Heart right ventricle (tissue), 16 donors: Measurements from ENCODE around the gene FN3KRP. TPM values are rescaled to one million over a fixed set of nuclear protein-coding genes. Genes with fewer than 3 reads are reported as not detected.

Experiments used
- ATAC-seq, 8 donors: fragments of 200-7000 bp; cut with Tn5 transposase; one replicate each; pipeline ENCODE4 v1.9.1; 2020; ENCODE audit warnings: mild to moderate bottlenecking in 8 of 8, moderate library complexity in 8 of 8, moderate number of reproducible peaks in 1 of 8
- DNase-seq, 2 donors: peaks; one replicate each; pipeline ENCODE4 v3.0.0-alpha.2; 2020
- H3K27ac ChIP-seq, 10 donors: fragments of 200-600 bp; sonication (generic) in 2 of 10; one replicate each; pipeline versions ENCODE4 v1.5.0 to v1.8.0; 2020 to 2022; ENCODE audit warnings: mild to moderate bottlenecking in 3 of 10
- H3K27me3 ChIP-seq, 7 donors: fragments of 200-600 bp; one replicate each; pipeline ENCODE4 v1.8.0; 2021 to 2022; ENCODE audit warnings: mild to moderate bottlenecking in 2 of 7
- H3K36me3 ChIP-seq, 9 donors: fragments of 200-600 bp; sonication (generic) in 1 of 9; one replicate each; pipeline versions ENCODE4 v1.5.0 to v1.8.0; 2020 to 2022; ENCODE audit warnings: mild to moderate bottlenecking in 2 of 9
- H3K4me1 ChIP-seq, 9 donors: fragments of 200-600 bp; sonication (generic) in 1 of 9; one replicate each; pipeline versions ENCODE4 v1.5.0 to v1.8.0; 2020 to 2022; ENCODE audit warnings: mild to moderate bottlenecking in 4 of 9
- H3K4me3 ChIP-seq, 10 donors: fragments of 200-600 bp; sonication (generic) in 2 of 10; one replicate each; pipeline versions ENCODE4 v1.5.0 to v1.8.0; 2020 to 2022; ENCODE audit warnings: mild to moderate bottlenecking in 7 of 10, moderate library complexity in 2 of 10
- H3K9me3 ChIP-seq, 11 donors: fragments of 200-600 bp in 10 of 11; sonication (generic) in 2 of 11; one replicate each; pipeline versions ENCODE4 v1.5.0 to v1.8.0; 2013 to 2022; ENCODE audit warnings: mild to moderate bottlenecking in 2 of 11, control low read depth in 1 of 11, moderate library complexity in 1 of 11
- WGBS, 2 donors: extraction: QIAGEN DNeasy Blood & Tissue Kit; methylation state at CpG; one replicate each; pipeline ENCODE4 v1.1.7; 2013; ENCODE audit warnings: inconsistent platforms in 1 of 2; 5-methylcytosine and 5-hydroxymethylcytosine counted together
- intact Hi-C, 10 donors: fragments of 100-400 bp; cut with DNase I; formaldehyde crosslinking; loops; one replicate each; pipeline versions ENCODE4 v1.11.1 to v1.14.2; 2022
- polyA plus RNA-seq, 2 donors: library from polyadenylated mRNA; stranded (reverse); fragments of 200-250 nt; gene quantifications; one replicate each; pipeline ENCODE4 v1.2.3, GENCODE V29; 2013
- total RNA-seq, 10 donors: library from RNA; stranded (reverse); fragmentation: NEBNext Ultra II Directional in 3 of 10; extraction: Animal tissue kit (Norgen Biotek cat#: 25700) in 3 of 10; gene quantifications; one replicate each; pipeline versions ENCODE4 v1.2.1 to v1.2.4, GENCODE V29; 2021 to 2023
- TF ChIP-seq, protein P1 (sequence below), 9 donors: fragments of 200-600 bp; sonication (generic) in 2 of 9; IDR thresholded peaks; one replicate each; pipeline versions ENCODE4 v1.5.0 to v1.8.0; 2021 to 2022; ENCODE audit warnings: antibody characterized with exemption in 9 of 9, mild to moderate bottlenecking in 5 of 9, moderate library complexity in 1 of 9
- donor health status: Arrhythmogenic right ventricular cardiomyopathy.
- donor health status: ischemic (EF 13 %, LVEDD 7.1; RV severe dilation, severe dysfunction).
- donor health status: healthy with polysubstance abuse.
- donor health status: DM: no; HTN: yes; CAD: no.
- donor health status: DM: no; HTN: no; CAD: no.
- donor health status: ischemic (EF 25% LVEDD 6.9; RV normal size, moderate dysfunction).
- donor health status: ischemic (EF 25% LVEDD 5.7; RV mildly dilated, moderate dysfunction).
- donor health status: healthy.
- donor health status: DM: yes; HTN: yes; CAD: no.
- donor health status: Ischemic cardiomyopathy.
- donor health status: ischemic (EF 35%, LVEDD 5.7; RV mildly dilated, moderate dysfunction).
- donor health status: nonischemic (EF 11% LVEDD 7.7; RV severe dilation, severe dysfunction).
- donor health status: DM: yes; HTN: yes; CAD: no.
- donor health status: PGD.
- donor health status: ischemic (EF 29% LVEDD 5.4; RV normal size, mild dysfunction).
- donor health status: nonischemic (EF 23%, LVEDD 6.1; RV moderate dilation, normal function).

FN3KRP gene
- total and polyA plus RNA-seq, 12 donors = 10.3 to 21.5 (median 15.3) TPM

DNA sequence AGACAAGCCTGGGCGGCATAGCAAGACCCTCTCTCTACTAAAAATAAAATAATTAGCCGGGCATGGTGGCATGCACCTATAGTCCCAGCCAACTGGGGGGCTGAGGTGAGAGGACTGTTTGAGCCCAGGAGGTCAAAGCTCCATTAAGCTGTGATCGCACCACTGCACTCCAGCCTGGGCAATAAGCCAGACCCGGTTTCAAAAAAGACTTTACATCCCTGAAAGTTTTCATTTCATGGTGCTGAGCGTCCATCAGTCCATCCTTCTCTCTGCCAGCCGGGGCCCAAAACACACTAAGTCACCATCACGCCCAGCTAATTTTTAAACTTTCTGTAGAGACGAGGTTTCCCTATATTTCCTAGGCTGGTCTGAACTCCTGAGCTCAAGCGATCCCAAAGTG, 28.6 kb upstream of the FN3KRP start:
- no peak for DNase-seq
- ATAC-seq = no peak
- Histone ChIP-seq H3K4me1 (peaks cover 0 to 19% (median 0%) of the 10 kb centered on the region in 9 donors), H3K36me3 (peaks cover 0 to 11% (median 0%) of the 10 kb centered on the region in 9 donors), H3K27ac (peak overlapping the region in 5 of 10 donors; percentile 1 to 86 (median 67)), H3K4me3 (no peak overlapping the region), H3K9me3 (no peaks in the 10 kb centered on the region), H3K27me3 (no peaks in the 10 kb centered on the region)
- whole genome bisulfite sequencing, 2 donors = 96 to 97% methylated on average over 9 of the region's 9 CpGs
- TF ChIP-seq, protein P1, sequence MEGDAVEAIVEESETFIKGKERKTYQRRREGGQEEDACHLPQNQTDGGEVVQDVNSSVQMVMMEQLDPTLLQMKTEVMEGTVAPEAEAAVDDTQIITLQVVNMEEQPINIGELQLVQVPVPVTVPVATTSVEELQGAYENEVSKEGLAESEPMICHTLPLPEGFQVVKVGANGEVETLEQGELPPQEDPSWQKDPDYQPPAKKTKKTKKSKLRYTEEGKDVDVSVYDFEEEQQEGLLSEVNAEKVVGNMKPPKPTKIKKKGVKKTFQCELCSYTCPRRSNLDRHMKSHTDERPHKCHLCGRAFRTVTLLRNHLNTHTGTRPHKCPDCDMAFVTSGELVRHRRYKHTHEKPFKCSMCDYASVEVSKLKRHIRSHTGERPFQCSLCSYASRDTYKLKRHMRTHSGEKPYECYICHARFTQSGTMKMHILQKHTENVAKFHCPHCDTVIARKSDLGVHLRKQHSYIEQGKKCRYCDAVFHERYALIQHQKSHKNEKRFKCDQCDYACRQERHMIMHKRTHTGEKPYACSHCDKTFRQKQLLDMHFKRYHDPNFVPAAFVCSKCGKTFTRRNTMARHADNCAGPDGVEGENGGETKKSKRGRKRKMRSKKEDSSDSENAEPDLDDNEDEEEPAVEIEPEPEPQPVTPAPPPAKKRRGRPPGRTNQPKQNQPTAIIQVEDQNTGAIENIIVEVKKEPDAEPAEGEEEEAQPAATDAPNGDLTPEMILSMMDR (IDR thresholded peaks at IDR 0.05) = no peak
- intact Hi-C loops = no loop called here

DNA sequence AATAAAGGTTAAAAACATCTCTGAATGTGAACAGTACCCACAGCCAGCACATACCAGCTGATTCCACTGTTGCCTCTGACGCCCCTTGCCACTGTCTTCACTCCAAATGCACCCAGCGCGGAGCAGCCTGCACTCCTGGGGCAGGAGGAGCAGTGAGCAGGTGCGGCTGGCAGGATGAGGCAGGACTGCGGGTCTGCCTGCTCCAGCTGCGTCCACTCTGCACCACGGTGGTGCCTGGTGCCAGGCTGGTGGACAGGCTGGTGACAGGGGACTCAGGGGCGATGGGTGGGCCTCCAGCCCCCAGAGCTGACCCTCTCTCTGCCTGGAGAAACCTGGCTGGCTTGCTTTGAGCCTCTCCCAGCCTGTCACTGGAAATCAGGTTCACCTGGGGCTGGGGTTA, 27.4 kb upstream of the FN3KRP start:
- TF ChIP-seq, protein P1 (IDR thresholded peaks at IDR 0.05) = no peak
- peak in 2 of 8 donors; percentile 14 to 17 for ATAC-seq
- H3K36me3 ChIP-seq = peaks cover 0 to 11% (median 0%) of the 10 kb centered on the region in 9 donors
- DNase-seq = no peak
- intact Hi-C loops = no loop called here
- no peaks in the 10 kb centered on the region for H3K27me3 ChIP-seq
- WGBS, 2 donors = 93% methylated on average over 8 of the region's 8 CpGs
- H3K4me1 ChIP-seq = peaks cover 0 to 19% (median 0%) of the 10 kb centered on the region in 9 donors
- peaks cover 0 to 3% (median under 1%) of the 10 kb centered on the region in 11 donors for H3K9me3 ChIP-seq
- no peak overlapping the region for H3K4me3 ChIP-seq
- H3K27ac ChIP-seq = peak overlapping the region in 1 of 10 donors; percentile 86

DNA sequence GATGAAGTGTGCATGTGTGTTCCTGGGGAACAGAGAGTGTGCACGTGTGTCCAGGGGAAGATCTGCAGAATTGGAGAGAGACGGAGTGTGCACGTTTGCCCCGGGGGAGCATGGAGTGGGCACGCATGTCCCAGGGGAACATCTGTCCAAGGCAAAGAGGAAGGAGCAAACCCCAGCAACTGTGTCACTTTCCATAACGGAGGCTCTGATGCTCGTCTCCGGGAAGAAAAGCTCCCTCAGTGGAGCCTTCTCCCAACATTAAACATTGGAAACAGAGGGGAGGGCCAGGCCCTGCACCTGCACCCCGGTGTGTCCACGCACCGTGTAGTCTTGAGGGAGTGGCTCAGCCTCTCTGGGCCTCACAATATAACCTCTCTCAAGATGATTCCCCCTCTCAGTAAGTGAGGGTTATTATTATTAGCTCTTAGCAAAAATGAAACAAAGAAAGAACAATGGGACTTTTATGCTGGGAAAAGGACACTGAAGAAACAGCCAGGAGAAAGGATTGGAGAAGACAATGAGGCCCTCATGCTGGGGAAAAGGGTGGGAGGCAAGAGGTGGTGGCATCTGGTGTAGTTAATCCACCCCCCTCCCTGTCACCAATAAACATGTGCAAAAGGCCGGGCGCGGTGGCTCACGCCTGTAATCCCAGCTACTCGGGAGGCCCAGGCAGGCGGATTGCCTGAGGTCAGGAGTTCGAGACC, 25.6 kb upstream of the FN3KRP start:
- intact Hi-C loops = no loop called here
- no peak for ATAC-seq
- peaks cover 0 to 16% (median 11%) of the 10 kb centered on the region in 11 donors for H3K9me3 ChIP-seq
- no peaks in the 10 kb centered on the region for H3K27me3 ChIP-seq
- TF ChIP-seq, protein P1 (IDR thresholded peaks at IDR 0.05) = no peak
- H3K4me3 ChIP-seq = no peak overlapping the region
- H3K4me1 ChIP-seq = peaks cover 0 to 19% (median 0%) of the 10 kb centered on the region in 9 donors
- H3K27ac ChIP-seq = no peak overlapping the region
- H3K36me3 ChIP-seq = peaks cover 0 to 3% (median 0%) of the 10 kb centered on the region in 9 donors
- WGBS, 2 donors = 85% methylated on average over 18 of the region's 18 CpGs
- DNase-seq = no peak

DNA sequence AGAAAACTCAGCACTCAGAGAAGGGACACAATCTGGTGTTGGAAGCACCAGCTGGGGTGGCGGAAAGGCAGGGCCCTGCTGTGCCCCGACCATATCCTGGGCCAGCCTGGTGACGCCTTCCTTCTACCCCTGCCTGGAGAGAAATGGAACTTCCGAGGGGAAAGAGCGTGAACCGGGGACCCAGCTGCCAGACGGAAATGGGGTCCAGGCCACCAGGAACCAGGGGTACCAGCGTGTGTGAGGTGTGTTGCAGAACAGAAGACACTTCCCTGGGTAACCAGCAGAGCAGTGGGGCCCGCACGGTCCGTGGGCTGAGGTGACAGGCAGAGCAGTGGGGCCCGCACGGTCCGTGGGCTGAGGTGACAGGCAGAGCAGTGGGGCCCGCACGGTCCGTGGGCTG, 24.8 kb upstream of the FN3KRP start:
- ATAC-seq (no peak), DNase-seq (no peak)
- Histone ChIP-seq H3K4me1 (peaks cover 0 to 16% (median under 1%) of the 10 kb centered on the region in 9 donors), H3K27me3 (peaks cover 0 to 2% (median 0%) of the 10 kb centered on the region in 7 donors), H3K36me3 (peaks cover 0 to 3% (median 0%) of the 10 kb centered on the region in 9 donors), H3K9me3 (peaks cover 0 to 16% (median 11%) of the 10 kb centered on the region in 11 donors), H3K27ac (no peak overlapping the region), H3K4me3 (no peak overlapping the region)
- TF ChIP-seq, protein P1 (IDR thresholded peaks at IDR 0.05) = no peak
- 93 to 97% methylated on average over 11 to 14 of the region's 17 CpGs for whole genome bisulfite sequencing, 2 donors
- intact Hi-C loops = no loop called here
